ENCODE results near the gene GAS6. TPM values are rescaled to one million over a fixed set of nuclear protein-coding genes. Genes with fewer than 3 reads are reported as not detected.

Gene GAS6
- total and polyA plus RNA-seq, 9 of the 15 experiments (the other 6 are each of a cell fraction or from before 2014, with no cell fraction given) = 0.14 to 9.7 (median 4.7) TPM; not detected in 1

- TF ChIP-seq JUN (IDR thresholded peaks at IDR 0.05; ENCODE audit: borderline replicate concordance, low read depth, low read length) = no peak
- TF ChIP-seq JUN (CRISPR knock-in tag; IDR thresholded peaks at IDR 0.05; ENCODE audit: borderline replicate concordance) = no peak
- no peak for TF ChIP-seq ZNF436 (CRISPR knock-in tag; IDR thresholded peaks at IDR 0.05)
- TF ChIP-seq ZNF239 (CRISPR knock-in tag; IDR thresholded peaks at IDR 0.05) = no peak
- TF ChIP-seq C11orf30 (IDR thresholded peaks at IDR 0.05; ENCODE audit: low read depth) = 0 out of 2 replicates have a peak, but pooled peaks have one; percentile 7
- no peak for TF ChIP-seq ZNF277 (CRISPR knock-in tag; IDR thresholded peaks at IDR 0.05; ENCODE audit: borderline replicate concordance)
- TF ChIP-seq YBX1 (IDR thresholded peaks at IDR 0.05) = no peak
- TF ChIP-seq BDP1 (IDR thresholded peaks at IDR 0.05; ENCODE audit: insufficient read depth, insufficient read length) = no peak
- TF ChIP-seq SREBF1 (IDR thresholded peaks at IDR 0.05; ENCODE audit: borderline replicate concordance, low read depth, low read length) = no peak
- TF ChIP-seq NR2F6 (CRISPR knock-in tag; IDR thresholded peaks at IDR 0.05) = no peak
- no peak for TF ChIP-seq POLR2AphosphoS5 (IDR thresholded peaks at IDR 0.05; ENCODE audit: control insufficient read depth, insufficient read depth, low read depth, low read length)
- no peak for TF ChIP-seq TCF3 (CRISPR knock-in tag; IDR thresholded peaks at IDR 0.05)
- TF ChIP-seq MBD1 (CRISPR knock-in tag; IDR thresholded peaks at IDR 0.05) = no peak
- no peak for TF ChIP-seq ZNF133 (CRISPR knock-in tag; IDR thresholded peaks at IDR 0.05)
- no peak for TF ChIP-seq BHLHE40 (IDR thresholded peaks at IDR 0.05; ENCODE audit: low read length)
- no peak for TF ChIP-seq POLR3G (IDR thresholded peaks at IDR 0.05; ENCODE audit: extremely low read depth, insufficient read length, insufficient replicate concordance)
- TF ChIP-seq DMBX1 (CRISPR knock-in tag; IDR thresholded peaks at IDR 0.05; ENCODE audit: borderline replicate concordance) = no peak
- TF ChIP-seq GTF2B (IDR thresholded peaks at IDR 0.05; ENCODE audit: extremely low read depth, insufficient read length) = no peak
- TF ChIP-seq RNF219 (CRISPR knock-in tag; IDR thresholded peaks at IDR 0.05) = no peak
- no peak for TF ChIP-seq HEY1 (CRISPR knock-in tag; IDR thresholded peaks at IDR 0.05; ENCODE audit: borderline replicate concordance)
- TF ChIP-seq RB1 (IDR thresholded peaks at IDR 0.05; ENCODE audit: low read depth) = peak; percentile 23; the same call in 1 of the 2 replicates
- peak; percentile 53 for TF ChIP-seq L3MBTL2 (IDR thresholded peaks at IDR 0.05)
- no peak for TF ChIP-seq ZNF12 (CRISPR knock-in tag; IDR thresholded peaks at IDR 0.05)
- no peak for TF ChIP-seq CREB1 (IDR thresholded peaks at IDR 0.05)
- no peak for TF ChIP-seq CREB1 (CRISPR knock-in tag; IDR thresholded peaks at IDR 0.05)
- TF ChIP-seq HDAC6 (IDR thresholded peaks at IDR 0.05; ENCODE audit: low read depth, low read length) = no peak
Observed at GRCh38 chr13:113862931-113863523, 849 bp downstream of the GAS6 start (continued).

Data from K562 (cell line).